ENCODE results near the gene MRPL27. TPM values are rescaled to one million over a fixed set of nuclear protein-coding genes. Genes with fewer than 3 reads are reported as not detected.
A peak's percentile ranks its signal among the peaks of the same experiment; 100 is the strongest.

MRPL27 gene
- total RNA-seq, 1 experiment from 2014 or later: 106 TPM

DNA sequence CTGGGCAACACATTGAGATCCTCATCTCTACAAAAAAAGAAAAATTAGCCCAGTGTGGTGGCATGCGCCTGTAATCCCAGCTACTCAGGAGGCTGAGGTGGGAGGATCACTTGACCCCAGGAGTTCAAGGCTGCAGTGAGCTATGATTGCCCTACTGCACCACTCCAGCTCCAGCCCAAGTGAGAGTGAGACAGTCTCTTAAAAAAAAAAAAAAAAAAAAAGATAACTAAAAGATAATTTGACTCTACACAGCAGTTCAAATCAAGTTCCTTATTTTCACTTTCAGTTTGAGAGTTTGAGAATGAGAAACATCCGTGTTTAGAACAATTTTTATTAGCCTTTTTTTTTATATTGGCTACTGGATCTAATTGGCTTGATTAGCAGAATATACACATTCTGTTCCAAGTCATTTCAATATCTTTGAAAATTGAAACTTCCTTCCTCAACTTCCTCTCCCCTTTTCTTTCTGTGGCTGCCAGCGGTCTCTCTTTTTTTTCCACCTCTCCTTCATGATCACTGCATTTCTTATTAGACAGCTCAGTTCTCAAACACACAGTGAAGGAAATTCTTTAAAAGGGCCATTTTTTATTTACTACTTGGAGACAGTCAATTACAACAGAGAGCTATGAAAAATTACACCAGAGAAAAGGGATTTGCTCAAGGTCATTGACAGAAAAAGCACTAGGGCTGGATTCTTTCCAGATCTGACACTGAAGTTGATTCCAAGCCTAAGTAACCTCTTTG, 48.5 kb upstream of the MRPL27 start:
- H2AFZ ChIP-seq (ENCODE audit: low read depth, low read length, poor library complexity, severe bottlenecking): peak overlapping the region; percentile 19
- no peak for DNase-seq (ENCODE audit: low read depth, low spot score)
- no peaks in the 10 kb centered on the region for H4K20me1 ChIP-seq (ENCODE audit: insufficient read depth)
- ChIA-PET POLR2A (interaction anchor here (1.1 to 1.3 kb wide), 2 partner anchors 23 to 30 kb away, joined by 3 read pairs; no protein-coding TSS in a partner anchor), CTCF (interaction anchor here (1.7 kb wide), 1 partner anchor 24 kb away, joined by 7 read pairs; the partner anchor contains the start of gene LRRC59), RAD21 (ENCODE audit: low non-redundant PET in 1 of 2, low total read pairs in 2 of 2, uncharacterized antibody in 2 of 2, unreplicated experiment in 2 of 2) (no interaction called here)
- TF ChIP-seq RAD21 (IDR thresholded peaks at IDR 0.05; ENCODE audit: low read depth): no peak
- TF ChIP-seq POLR2A (IDR thresholded peaks at IDR 0.05; ENCODE audit: borderline replicate concordance, extremely low read depth, insufficient read depth, insufficient read length): no peak
- no peak for TF ChIP-seq SRF (IDR thresholded peaks at IDR 0.05; ENCODE audit: low read depth)
- TF ChIP-seq, protein P1, sequence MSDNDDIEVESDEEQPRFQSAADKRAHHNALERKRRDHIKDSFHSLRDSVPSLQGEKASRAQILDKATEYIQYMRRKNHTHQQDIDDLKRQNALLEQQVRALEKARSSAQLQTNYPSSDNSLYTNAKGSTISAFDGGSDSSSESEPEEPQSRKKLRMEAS (IDR thresholded peaks at IDR 0.05): no peak
- TF ChIP-seq POLR2AphosphoS5 (IDR thresholded peaks at IDR 0.05; ENCODE audit: low read depth, low read length): no peak
- TF ChIP-seq EGR1 (IDR thresholded peaks at IDR 0.05; ENCODE audit: low read depth): no peak
- TF ChIP-seq SP1 (IDR thresholded peaks at IDR 0.05; ENCODE audit: low read depth): no peak
- TF ChIP-seq FOSL1 (IDR thresholded peaks at IDR 0.05; ENCODE audit: low read depth): no peak
- TF ChIP-seq, protein P2, sequence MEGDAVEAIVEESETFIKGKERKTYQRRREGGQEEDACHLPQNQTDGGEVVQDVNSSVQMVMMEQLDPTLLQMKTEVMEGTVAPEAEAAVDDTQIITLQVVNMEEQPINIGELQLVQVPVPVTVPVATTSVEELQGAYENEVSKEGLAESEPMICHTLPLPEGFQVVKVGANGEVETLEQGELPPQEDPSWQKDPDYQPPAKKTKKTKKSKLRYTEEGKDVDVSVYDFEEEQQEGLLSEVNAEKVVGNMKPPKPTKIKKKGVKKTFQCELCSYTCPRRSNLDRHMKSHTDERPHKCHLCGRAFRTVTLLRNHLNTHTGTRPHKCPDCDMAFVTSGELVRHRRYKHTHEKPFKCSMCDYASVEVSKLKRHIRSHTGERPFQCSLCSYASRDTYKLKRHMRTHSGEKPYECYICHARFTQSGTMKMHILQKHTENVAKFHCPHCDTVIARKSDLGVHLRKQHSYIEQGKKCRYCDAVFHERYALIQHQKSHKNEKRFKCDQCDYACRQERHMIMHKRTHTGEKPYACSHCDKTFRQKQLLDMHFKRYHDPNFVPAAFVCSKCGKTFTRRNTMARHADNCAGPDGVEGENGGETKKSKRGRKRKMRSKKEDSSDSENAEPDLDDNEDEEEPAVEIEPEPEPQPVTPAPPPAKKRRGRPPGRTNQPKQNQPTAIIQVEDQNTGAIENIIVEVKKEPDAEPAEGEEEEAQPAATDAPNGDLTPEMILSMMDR (IDR thresholded peaks at IDR 0.05 in 2 of 3, conservative IDR thresholded peaks at IDR 0.05 in 1 of 3; ENCODE audit: borderline replicate concordance in 1 of 3, insufficient read depth in 1 of 3, low read depth in 2 of 3, low read length in 2 of 3): no peak
- TF ChIP-seq, protein P3, sequence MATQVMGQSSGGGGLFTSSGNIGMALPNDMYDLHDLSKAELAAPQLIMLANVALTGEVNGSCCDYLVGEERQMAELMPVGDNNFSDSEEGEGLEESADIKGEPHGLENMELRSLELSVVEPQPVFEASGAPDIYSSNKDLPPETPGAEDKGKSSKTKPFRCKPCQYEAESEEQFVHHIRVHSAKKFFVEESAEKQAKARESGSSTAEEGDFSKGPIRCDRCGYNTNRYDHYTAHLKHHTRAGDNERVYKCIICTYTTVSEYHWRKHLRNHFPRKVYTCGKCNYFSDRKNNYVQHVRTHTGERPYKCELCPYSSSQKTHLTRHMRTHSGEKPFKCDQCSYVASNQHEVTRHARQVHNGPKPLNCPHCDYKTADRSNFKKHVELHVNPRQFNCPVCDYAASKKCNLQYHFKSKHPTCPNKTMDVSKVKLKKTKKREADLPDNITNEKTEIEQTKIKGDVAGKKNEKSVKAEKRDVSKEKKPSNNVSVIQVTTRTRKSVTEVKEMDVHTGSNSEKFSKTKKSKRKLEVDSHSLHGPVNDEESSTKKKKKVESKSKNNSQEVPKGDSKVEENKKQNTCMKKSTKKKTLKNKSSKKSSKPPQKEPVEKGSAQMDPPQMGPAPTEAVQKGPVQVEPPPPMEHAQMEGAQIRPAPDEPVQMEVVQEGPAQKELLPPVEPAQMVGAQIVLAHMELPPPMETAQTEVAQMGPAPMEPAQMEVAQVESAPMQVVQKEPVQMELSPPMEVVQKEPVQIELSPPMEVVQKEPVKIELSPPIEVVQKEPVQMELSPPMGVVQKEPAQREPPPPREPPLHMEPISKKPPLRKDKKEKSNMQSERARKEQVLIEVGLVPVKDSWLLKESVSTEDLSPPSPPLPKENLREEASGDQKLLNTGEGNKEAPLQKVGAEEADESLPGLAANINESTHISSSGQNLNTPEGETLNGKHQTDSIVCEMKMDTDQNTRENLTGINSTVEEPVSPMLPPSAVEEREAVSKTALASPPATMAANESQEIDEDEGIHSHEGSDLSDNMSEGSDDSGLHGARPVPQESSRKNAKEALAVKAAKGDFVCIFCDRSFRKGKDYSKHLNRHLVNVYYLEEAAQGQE (IDR thresholded peaks at IDR 0.05; ENCODE audit: low read depth): no peak
- no peak for TF ChIP-seq ZFX (IDR thresholded peaks at IDR 0.05)
- H3K4me2 ChIP-seq (ENCODE audit: low read length): no peak overlapping the region
- no peak overlapping the region for H3K27ac ChIP-seq (ENCODE audit: low read depth, low read length)
- no peak overlapping the region for H3K9ac ChIP-seq (ENCODE audit: low read length)
- no peaks in the 10 kb centered on the region for H3K27me3 ChIP-seq (ENCODE audit: insufficient read depth, low read length)
- BruUV-seq (replicated peaks): no TSS peak
- H3K9me2 ChIP-seq (ENCODE audit: insufficient read depth): no peaks in the 10 kb centered on the region
- H3K9me3 ChIP-seq (ENCODE audit: control insufficient read depth in 1 of 2, insufficient read depth in 1 of 2, low read depth in 1 of 2, low read length in 2 of 2): no peaks in the 10 kb centered on the region
- intact Hi-C loops (cut with micrococcal nuclease): no loop called here
- H3K36me3 ChIP-seq (ENCODE audit: control insufficient read depth in 1 of 2, insufficient read depth in 2 of 2, low read length in 2 of 2): no peaks in the 10 kb centered on the region
- H3K79me2 ChIP-seq (ENCODE audit: insufficient read depth, low read length): 0 out of 2 replicates have a peak, but pooled peaks cover under 1% of the 10 kb centered on the region
- ATAC-seq: no peak
- H3K4me3 ChIP-seq (replicated peaks in 1 of 2; ENCODE audit: low read depth in 1 of 2, low read length in 2 of 2): no peak overlapping the region
- H3K4me1 ChIP-seq (ENCODE audit: control insufficient read depth in 1 of 2, insufficient read depth in 2 of 2, low read length in 2 of 2): peaks cover 28 to 34% of the 10 kb centered on the region in 2 experiments

Data from HCT116 (cell line).